GM12874 (cell line): ENCODE data around the gene DUSP8.

Source experiments
- CTCF ChIP-seq: IDR thresholded peaks from 2 replicates; pipeline ENCODE4 v1.5.1; 2011; ENCODE audit warnings: low read depth, mild to moderate bottlenecking, control low read depth, low read length, moderate library complexity; ENCODE audit not compliant: insufficient read depth

Gene DUSP8

GRCh38 chr11:1517117-1518005 lies 54.7 kb downstream of the DUSP8 start:
- TF ChIP-seq CTCF = no peak

GRCh38 chr11:1516273-1517067 lies 55.6 kb downstream of the DUSP8 start:
- no peak for TF ChIP-seq CTCF

GRCh38 chr11:1515082-1516060 lies 56.7 kb downstream of the DUSP8 start:
- peak; percentile 93 for TF ChIP-seq CTCF

- no peak for TF ChIP-seq CTCF
Measured at GRCh38 chr11:1514336-1515061, 57.6 kb downstream of the DUSP8 start.

- TF ChIP-seq CTCF = no peak
Measured at GRCh38 chr11:1513326-1514296, 58.5 kb downstream of the DUSP8 start.

GRCh38 chr11:1511937-1512496 lies 60.1 kb downstream of the DUSP8 start:
- no peak for TF ChIP-seq CTCF
